Loucy (cell line): ENCODE measurements around the gene CDKN1C.

Source experiments
- EZH2phosphoT487 ChIP-seq: fragments of 200-600 bp; IDR thresholded peaks from 2 replicates; pipeline ENCODE4 v1.6.1; 2018; ENCODE audit warnings: antibody characterized with exemption, mild to moderate bottlenecking, moderate library complexity, borderline replicate concordance
- TF ChIP-seq, protein P1 (sequence below): fragments of 200-600 bp; sonication (generic); conservative IDR thresholded peaks from 2 replicates; pipeline ENCODE4 v1.5.1; 2014; ENCODE audit warnings: mild to moderate bottlenecking, antibody characterized with exemption, low read length

DNA sequence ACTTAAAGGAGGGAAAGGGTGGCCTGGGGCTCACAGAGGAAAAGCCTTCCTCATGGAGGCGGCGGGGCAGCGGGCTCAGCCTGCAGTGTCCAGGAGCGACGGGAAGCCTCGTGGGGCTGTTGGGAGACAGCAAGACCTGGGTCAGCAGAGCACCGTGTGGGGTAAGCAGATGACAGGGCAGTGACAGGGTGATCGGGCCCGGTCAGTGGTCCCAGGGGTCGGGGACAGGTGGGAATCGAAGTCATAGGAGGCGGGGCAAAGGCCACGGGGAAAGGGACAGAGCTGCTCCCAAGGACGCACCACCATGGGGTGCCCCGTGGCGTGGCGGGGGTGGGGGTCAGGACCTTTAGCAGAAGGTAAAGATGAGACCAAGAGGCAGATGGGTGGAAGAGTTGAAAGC, 49.8 kb downstream of the CDKN1C start:
- TF ChIP-seq, protein P1, sequence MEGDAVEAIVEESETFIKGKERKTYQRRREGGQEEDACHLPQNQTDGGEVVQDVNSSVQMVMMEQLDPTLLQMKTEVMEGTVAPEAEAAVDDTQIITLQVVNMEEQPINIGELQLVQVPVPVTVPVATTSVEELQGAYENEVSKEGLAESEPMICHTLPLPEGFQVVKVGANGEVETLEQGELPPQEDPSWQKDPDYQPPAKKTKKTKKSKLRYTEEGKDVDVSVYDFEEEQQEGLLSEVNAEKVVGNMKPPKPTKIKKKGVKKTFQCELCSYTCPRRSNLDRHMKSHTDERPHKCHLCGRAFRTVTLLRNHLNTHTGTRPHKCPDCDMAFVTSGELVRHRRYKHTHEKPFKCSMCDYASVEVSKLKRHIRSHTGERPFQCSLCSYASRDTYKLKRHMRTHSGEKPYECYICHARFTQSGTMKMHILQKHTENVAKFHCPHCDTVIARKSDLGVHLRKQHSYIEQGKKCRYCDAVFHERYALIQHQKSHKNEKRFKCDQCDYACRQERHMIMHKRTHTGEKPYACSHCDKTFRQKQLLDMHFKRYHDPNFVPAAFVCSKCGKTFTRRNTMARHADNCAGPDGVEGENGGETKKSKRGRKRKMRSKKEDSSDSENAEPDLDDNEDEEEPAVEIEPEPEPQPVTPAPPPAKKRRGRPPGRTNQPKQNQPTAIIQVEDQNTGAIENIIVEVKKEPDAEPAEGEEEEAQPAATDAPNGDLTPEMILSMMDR, result no peak
- TF ChIP-seq EZH2phosphoT487, result no peak
